NCI-H524 (cell line): ENCODE results near the gene TOP1.

Experiments used
- DNase-seq, 2 experiments: peaks; one replicate each; lab custom pipeline; 2025; lab: John Stamatoyannopoulos, UW

The TOP1 gene

GRCh38 chr20:41037179-41037578, 8.6 kb downstream of the TOP1 start:
- DNase-seq = no peak

GRCh38 chr20:41038149-41038877, 9.7 kb downstream of the TOP1 start:
- DNase-seq = no peak

GRCh38 chr20:41038878-41039404, 10.3 kb downstream of the TOP1 start:
- DNase-seq = no peak

- DNase-seq = no peak
Measured at GRCh38 chr20:41040855-41041254, 12.2 kb downstream of the TOP1 start.

GRCh38 chr20:41041693-41042092, 13.1 kb downstream of the TOP1 start:
- no peak for DNase-seq

- DNase-seq = no peak
Measured at GRCh38 chr20:41044409-41045062, 15.9 kb downstream of the TOP1 start.

- peak in 1 of 2 experiments; percentile 43 for DNase-seq
Measured at GRCh38 chr20:41045671-41046070, 17.0 kb downstream of the TOP1 start.

GRCh38 chr20:41046716-41047115, 18.1 kb downstream of the TOP1 start:
- no peak for DNase-seq

- no peak for DNase-seq
Measured at GRCh38 chr20:41047279-41047974, 18.8 kb downstream of the TOP1 start.

GRCh38 chr20:41047975-41048305, 19.3 kb downstream of the TOP1 start:
- no peak for DNase-seq

GRCh38 chr20:41048461-41049301, 20.1 kb downstream of the TOP1 start:
- peak; percentile 9 to 53 for DNase-seq

GRCh38 chr20:41049451-41049850, 20.8 kb downstream of the TOP1 start:
- DNase-seq = peak; percentile 32 to 67

- no peak for DNase-seq
Measured at GRCh38 chr20:41050361-41051008, 21.9 kb downstream of the TOP1 start.

GRCh38 chr20:41051009-41051825, 22.6 kb downstream of the TOP1 start:
- DNase-seq = no peak

- no peak for DNase-seq
Measured at GRCh38 chr20:41052742-41053419, 24.3 kb downstream of the TOP1 start.

GRCh38 chr20:41054070-41054846, 25.6 kb downstream of the TOP1 start:
- DNase-seq = no peak

GRCh38 chr20:41054847-41055230, 26.2 kb downstream of the TOP1 start:
- DNase-seq = no peak

- no peak for DNase-seq
Measured at GRCh38 chr20:41055679-41056078, 27.1 kb downstream of the TOP1 start.

GRCh38 chr20:41057999-41058673, 29.5 kb downstream of the TOP1 start:
- no peak for DNase-seq
